ENCODE measurements around the gene OR5K1. TPM values are rescaled to one million over a fixed set of nuclear protein-coding genes. Genes with fewer than 3 reads are reported as not detected.

The OR5K1 gene
- total and polyA plus RNA-seq, 10 donors, result not detected

DNA sequence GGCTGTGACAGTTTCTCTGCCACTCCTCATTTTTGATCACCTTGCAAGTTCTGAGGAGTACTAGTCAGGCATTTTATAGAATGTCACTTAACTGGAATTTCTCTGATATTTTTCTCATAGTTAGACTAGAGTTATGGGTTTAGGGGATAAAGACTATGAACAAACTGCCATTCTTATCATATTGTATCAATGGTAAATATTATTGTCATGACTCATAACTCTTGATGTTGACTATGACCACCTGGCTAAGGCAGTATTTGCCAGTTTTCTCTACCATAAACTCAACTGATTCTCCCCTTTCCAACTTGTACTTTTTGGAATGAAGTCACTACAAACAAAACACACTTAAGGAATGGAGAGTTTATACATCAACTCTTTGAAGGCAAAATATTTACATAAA lies 22.7 kb upstream of the OR5K1 start:
- Histone ChIP-seq H3K4me1 (no peaks in the 10 kb centered on the region), H3K4me3 (no peak overlapping the region), H3K27ac (no peak overlapping the region), H3K27me3 (replicated peaks in 1 of 7) (no peaks in the 10 kb centered on the region), H3K9me3 (no peaks in the 10 kb centered on the region), H3K36me3 (no peaks in the 10 kb centered on the region)
- TF ChIP-seq POLR2AphosphoS5 (IDR thresholded peaks at IDR 0.05), result no peak
- TF ChIP-seq, protein P1, sequence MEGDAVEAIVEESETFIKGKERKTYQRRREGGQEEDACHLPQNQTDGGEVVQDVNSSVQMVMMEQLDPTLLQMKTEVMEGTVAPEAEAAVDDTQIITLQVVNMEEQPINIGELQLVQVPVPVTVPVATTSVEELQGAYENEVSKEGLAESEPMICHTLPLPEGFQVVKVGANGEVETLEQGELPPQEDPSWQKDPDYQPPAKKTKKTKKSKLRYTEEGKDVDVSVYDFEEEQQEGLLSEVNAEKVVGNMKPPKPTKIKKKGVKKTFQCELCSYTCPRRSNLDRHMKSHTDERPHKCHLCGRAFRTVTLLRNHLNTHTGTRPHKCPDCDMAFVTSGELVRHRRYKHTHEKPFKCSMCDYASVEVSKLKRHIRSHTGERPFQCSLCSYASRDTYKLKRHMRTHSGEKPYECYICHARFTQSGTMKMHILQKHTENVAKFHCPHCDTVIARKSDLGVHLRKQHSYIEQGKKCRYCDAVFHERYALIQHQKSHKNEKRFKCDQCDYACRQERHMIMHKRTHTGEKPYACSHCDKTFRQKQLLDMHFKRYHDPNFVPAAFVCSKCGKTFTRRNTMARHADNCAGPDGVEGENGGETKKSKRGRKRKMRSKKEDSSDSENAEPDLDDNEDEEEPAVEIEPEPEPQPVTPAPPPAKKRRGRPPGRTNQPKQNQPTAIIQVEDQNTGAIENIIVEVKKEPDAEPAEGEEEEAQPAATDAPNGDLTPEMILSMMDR (IDR thresholded peaks at IDR 0.05 in 8 of 11, conservative IDR thresholded peaks at IDR 0.05 in 3 of 11), result no peak
- TF ChIP-seq POLR2A (IDR thresholded peaks at IDR 0.05), result no peak
- no peak for DNase-seq
- intact Hi-C loops (cut with DNase I; ENCODE audit: low total_unique reads), result no loop called here

DNA sequence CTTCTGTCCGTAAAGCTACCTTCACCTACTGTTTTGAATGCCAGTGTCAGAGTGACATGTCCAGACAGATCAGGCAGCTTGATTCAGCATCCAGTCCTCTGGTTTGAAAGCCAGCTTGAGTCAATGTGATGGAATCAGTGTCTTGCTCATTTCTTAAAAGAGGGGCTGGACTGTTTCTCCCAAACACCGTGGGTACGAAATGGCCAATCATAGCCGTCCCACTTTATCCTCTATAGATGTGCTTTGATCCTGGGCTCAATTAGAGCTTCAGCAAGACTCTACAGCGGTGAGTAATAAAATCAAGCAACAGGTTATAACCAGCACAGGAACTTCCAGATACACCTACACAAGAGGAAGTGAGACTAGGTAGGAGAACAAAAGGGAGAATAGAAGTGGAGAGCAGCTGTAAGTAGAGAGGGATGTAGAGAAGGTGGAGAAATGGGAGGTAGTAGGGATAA lies 17.0 kb upstream of the OR5K1 start:
- intact Hi-C loops (cut with DNase I; ENCODE audit: low total_unique reads), result no loop called here
- no peak overlapping the region for H3K4me3 ChIP-seq
- no peaks in the 10 kb centered on the region for H3K36me3 ChIP-seq
- no peaks in the 10 kb centered on the region for H3K4me1 ChIP-seq
- H3K9me3 ChIP-seq, result peaks cover 0 to 6% (median 0%) of the 10 kb centered on the region in 8 donors
- no peak for DNase-seq
- 70 to 84% (median 81%) methylated on average over 5 of the region's 5 CpGs for WGBS, 5 donors
- no peak overlapping the region for H3K27ac ChIP-seq
- no peak for TF ChIP-seq POLR2AphosphoS5 (IDR thresholded peaks at IDR 0.05)
- TF ChIP-seq POLR2A (IDR thresholded peaks at IDR 0.05), result no peak
- TF ChIP-seq, protein P1 (IDR thresholded peaks at IDR 0.05 in 8 of 11, conservative IDR thresholded peaks at IDR 0.05 in 3 of 11), result no peak
- no peaks in the 10 kb centered on the region for H3K27me3 ChIP-seq (replicated peaks in 1 of 7)

DNA sequence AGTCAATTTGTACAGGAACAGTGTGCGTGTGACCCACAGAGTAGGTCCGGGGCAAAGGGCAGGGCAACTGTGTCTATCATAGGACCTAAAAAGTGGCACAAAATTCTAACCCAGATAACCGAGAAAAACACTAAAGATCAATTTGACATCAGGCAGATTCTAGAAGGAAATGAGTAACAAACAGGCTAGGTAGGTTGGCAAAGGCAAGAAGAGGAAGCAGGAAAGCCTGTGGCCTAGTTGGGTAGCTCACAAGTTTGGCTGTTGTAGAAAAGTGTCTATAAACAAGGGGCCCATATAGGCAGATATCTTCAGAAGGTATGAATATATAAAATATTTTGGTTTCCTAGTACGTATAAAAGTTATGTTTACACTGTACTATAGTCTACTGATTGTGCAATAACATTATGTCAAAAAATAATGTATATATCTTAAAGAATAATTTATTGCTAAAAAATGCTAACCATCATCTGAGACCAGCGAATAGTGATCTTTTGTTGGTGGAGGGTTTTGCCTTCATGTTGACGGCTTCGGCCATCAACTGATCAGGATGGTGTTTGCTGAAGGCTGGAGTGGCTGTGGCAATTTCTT lies 13.3 kb upstream of the OR5K1 start:
- DNase-seq, result no peak
- no peaks in the 10 kb centered on the region for H3K27me3 ChIP-seq (replicated peaks in 1 of 7)
- H3K9me3 ChIP-seq, result peaks cover 0 to 6% (median 0%) of the 10 kb centered on the region in 8 donors
- 85 to 94% (median 91%) methylated on average over 7 of the region's 7 CpGs for WGBS, 5 donors
- no peaks in the 10 kb centered on the region for H3K36me3 ChIP-seq
- H3K4me1 ChIP-seq, result no peaks in the 10 kb centered on the region
- intact Hi-C loops (cut with DNase I; ENCODE audit: low total_unique reads), result no loop called here
- no peak overlapping the region for H3K4me3 ChIP-seq
- TF ChIP-seq POLR2AphosphoS5 (IDR thresholded peaks at IDR 0.05) (no peak), POLR2A (IDR thresholded peaks at IDR 0.05) (no peak)
- TF ChIP-seq, protein P1 (IDR thresholded peaks at IDR 0.05 in 8 of 11, conservative IDR thresholded peaks at IDR 0.05 in 3 of 11), result no peak
- H3K27ac ChIP-seq, result no peak overlapping the region

DNA sequence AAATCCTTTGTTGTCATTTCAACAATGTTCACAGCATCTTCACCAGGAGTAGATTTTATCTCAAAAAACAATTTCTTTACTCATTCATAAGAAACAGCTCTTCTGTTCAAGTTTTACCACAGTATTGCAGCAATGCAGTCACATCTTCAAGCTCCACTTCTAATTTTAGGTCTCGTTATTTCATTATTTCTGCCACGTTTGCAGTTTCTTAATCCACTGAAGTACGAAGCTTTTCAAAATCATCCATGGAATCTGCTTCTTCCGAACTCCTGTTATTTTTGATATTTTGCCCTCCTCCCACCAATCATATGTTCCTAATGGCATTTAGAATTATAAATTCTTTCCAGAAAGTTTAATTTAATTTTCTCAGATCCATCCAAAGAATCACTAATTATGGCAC lies 12.6 kb upstream of the OR5K1 start:
- Histone ChIP-seq H3K4me3 (no peak overlapping the region), H3K27ac (no peak overlapping the region), H3K27me3 (replicated peaks in 1 of 7) (no peaks in the 10 kb centered on the region), H3K4me1 (no peaks in the 10 kb centered on the region), H3K9me3 (peaks cover 0 to 6% (median 0%) of the 10 kb centered on the region in 8 donors), H3K36me3 (no peaks in the 10 kb centered on the region)
- TF ChIP-seq, protein P1 (IDR thresholded peaks at IDR 0.05 in 8 of 11, conservative IDR thresholded peaks at IDR 0.05 in 3 of 11), result no peak
- no peak for TF ChIP-seq POLR2A (IDR thresholded peaks at IDR 0.05)
- no peak for TF ChIP-seq POLR2AphosphoS5 (IDR thresholded peaks at IDR 0.05)
- DNase-seq, result no peak
- WGBS, 5 donors, result 82 to 95% (median 87%) methylated on average over 4 of the region's 4 CpGs
- intact Hi-C loops (cut with DNase I; ENCODE audit: low total_unique reads), result no loop called here
